ENCODE measurements around the gene ARID3C. TPM values are rescaled to one million over a fixed set of nuclear protein-coding genes. Genes with fewer than 3 reads are reported as not detected.

Gene ARID3C
- total RNA-seq, 1 donor from 2014 or later = not detected

GRCh38 chr9:34650816-34651215 lies 21.9 kb upstream of the ARID3C start:
- Histone ChIP-seq H3K4me1 (peaks cover 85% of the 10 kb centered on the region), H3K27ac (replicated peaks) (peak overlapping the region; percentile 93), H3K36me3 (peaks cover 29% of the 10 kb centered on the region), H3K4me3 (no peak overlapping the region), H3K27me3 (ENCODE audit: low read depth) (no peaks in the 10 kb centered on the region), H3K9me3 (replicated peaks) (no peaks in the 10 kb centered on the region)
- intact Hi-C loops (cut with micrococcal nuclease) = no loop called here
- DNase-seq = no peak
- TF ChIP-seq CTCF (IDR thresholded peaks at IDR 0.05; ENCODE audit: borderline replicate concordance) = no peak

GRCh38 chr9:34648673-34649072 lies 19.8 kb upstream of the ARID3C start:
- Histone ChIP-seq H3K4me3 (no peak overlapping the region), H3K27ac (replicated peaks) (no peak overlapping the region), H3K4me1 (peaks cover 68% of the 10 kb centered on the region), H3K9me3 (replicated peaks) (no peaks in the 10 kb centered on the region), H3K36me3 (peaks cover 29% of the 10 kb centered on the region), H3K27me3 (ENCODE audit: low read depth) (no peaks in the 10 kb centered on the region)
- intact Hi-C loops (cut with micrococcal nuclease) = no loop called here
- TF ChIP-seq CTCF (IDR thresholded peaks at IDR 0.05; ENCODE audit: borderline replicate concordance) = no peak
- no peak for DNase-seq

GRCh38 chr9:34647651-34648050 lies 18.8 kb upstream of the ARID3C start:
- DNase-seq = no peak
- Histone ChIP-seq H3K4me1 (peaks cover 58% of the 10 kb centered on the region), H3K4me3 (peak overlapping the region; percentile 88), H3K9me3 (replicated peaks) (no peaks in the 10 kb centered on the region), H3K36me3 (peaks cover 29% of the 10 kb centered on the region), H3K27ac (replicated peaks) (peak overlapping the region; percentile 98), H3K27me3 (ENCODE audit: low read depth) (no peaks in the 10 kb centered on the region)
- intact Hi-C loops (cut with micrococcal nuclease) = no loop called here
- no peak for TF ChIP-seq CTCF (IDR thresholded peaks at IDR 0.05; ENCODE audit: borderline replicate concordance)

GRCh38 chr9:34647084-34647403 lies 18.2 kb upstream of the ARID3C start:
- TF ChIP-seq CTCF (IDR thresholded peaks at IDR 0.05; ENCODE audit: borderline replicate concordance) = no peak
- Histone ChIP-seq H3K36me3 (peaks cover 29% of the 10 kb centered on the region), H3K27me3 (ENCODE audit: low read depth) (no peaks in the 10 kb centered on the region), H3K4me1 (peaks cover 52% of the 10 kb centered on the region), H3K9me3 (replicated peaks) (no peaks in the 10 kb centered on the region), H3K4me3 (peak overlapping the region; percentile 88), H3K27ac (replicated peaks) (peak overlapping the region; percentile 98)
- DNase-seq = no peak
- intact Hi-C loops (cut with micrococcal nuclease) = no loop called here

- peak within 1 kb of the TSS; percentile 88 for H3K4me3 ChIP-seq
- intact Hi-C loops (cut with micrococcal nuclease) = no loop called here
- peak; percentile 53 for TF ChIP-seq CTCF (IDR thresholded peaks at IDR 0.05; ENCODE audit: borderline replicate concordance)
Measured at GRCh38 chr9:34646211-34647083, 17.6 kb upstream of the ARID3C start, which contains the start of gene GALT. Gene GALT, plus strand, starts transcription at chr9:34646675. Its CDS starts 30 bp downstream, at chr9:34646705.

More at GRCh38 chr9:34646211-34647083, 17.6 kb upstream of the ARID3C start, which contains the start of gene GALT:
- H3K4me1 ChIP-seq = peaks cover 48% of the 10 kb centered on the region
- DNase-seq = peak; percentile 96
- H3K36me3 ChIP-seq = peaks cover 29% of the 10 kb centered on the region
- no peaks in the 10 kb centered on the region for H3K27me3 ChIP-seq (ENCODE audit: low read depth)
- H3K27ac ChIP-seq (replicated peaks) = peak within 1 kb of the TSS; percentile 98
- H3K9me3 ChIP-seq (replicated peaks) = no peaks in the 10 kb centered on the region

Data from left ventricle myocardium inferior (tissue), 1 donor.